Gastrocnemius medialis (tissue), 4 donors: ENCODE measurements around the gene ZDHHC11. TPM values are rescaled to one million over a fixed set of nuclear protein-coding genes. Genes with fewer than 3 reads are reported as not detected.

Experiments
- ATAC-seq, 2 donors: fragments of 150-250 bp; one replicate each; pipeline ENCODE4 v1.9.1; 2016
- DNase-seq, 2 donors: peaks; one replicate each; pipeline ENCODE4 v3.0.0-alpha.2; 2019
- H3K27ac ChIP-seq, 4 donors: fragments of 200-600 bp; sonication (generic); 1 replicate in 1 of 4; 2 replicates in 3 of 4; pipeline ENCODE4 v1.5.1; 2016 to 2018; ENCODE audit warnings: mild to moderate bottlenecking in 2 of 4, moderate library complexity in 1 of 4
- H3K27me3 ChIP-seq, 3 donors: fragments of 200-600 bp; sonication (generic) in 2 of 3; 1 replicate in 1 of 3; 2 replicates in 2 of 3; pipeline versions ENCODE4 v1.5.1 to v1.6.0; 2016 to 2019; ENCODE audit warnings: mild to moderate bottlenecking in 1 of 3, moderate library complexity in 1 of 3
- H3K36me3 ChIP-seq, 2 donors: fragments of 200-600 bp; sonication (generic) in 1 of 2; one replicate each; pipeline ENCODE4 v1.5.1; 2017 to 2018
- H3K4me1 ChIP-seq, 2 donors: fragments of 200-600 bp; sonication (generic) in 1 of 2; one replicate each; pipeline ENCODE4 v1.5.1; 2016 to 2017; ENCODE audit warnings: mild to moderate bottlenecking in 2 of 2
- H3K4me3 ChIP-seq, 4 donors: fragments of 200-600 bp; sonication (generic) in 3 of 4; 1 replicate in 1 of 4; 2 replicates in 3 of 4; pipeline ENCODE4 v1.5.1; 2016 to 2019; ENCODE audit warnings: mild to moderate bottlenecking in 2 of 4
- H3K9me3 ChIP-seq, 3 donors: fragments of 200-600 bp; sonication (generic) in 2 of 3; 1 replicate in 1 of 3; 2 replicates in 2 of 3; pipeline ENCODE4 v1.5.1; 2016 to 2019
- CTCF ChIP-seq, 5 experiments: fragments of 450-650 bp in 3 of 5; fragments of 200-600 bp in 2 of 5; sonication (generic) in 2 of 5; IDR thresholded peaks in 4 of 5; conservative IDR thresholded peaks in 1 of 5; 1 replicate in 4 of 5; 2 replicates in 1 of 5; pipeline ENCODE4 v1.5.1; 2016 to 2019; ENCODE audit warnings: antibody characterized with exemption in 5 of 5, mild to moderate bottlenecking in 3 of 5, moderate library complexity in 3 of 5
- POLR2A ChIP-seq, 2 donors: fragments of 450-650 bp; IDR thresholded peaks; one replicate each; pipeline ENCODE4 v1.6.1; 2017; ENCODE audit warnings: antibody characterized with exemption in 2 of 2, mild to moderate bottlenecking in 2 of 2, moderate library complexity in 2 of 2
- in situ Hi-C, 4 donors: fragments of 200-750 bp; cut with MboI; loops; one replicate each; pipeline versions ENCODE4 v1.15.0 to v1.8.0; 2017; ENCODE audit warnings: low sequenced_read_pairs in 4 of 4
- intact Hi-C: fragments of 100-400 bp; cut with DNase I; formaldehyde crosslinking; loops from one replicate; pipeline ENCODE4 v1.15.1; 2023; ENCODE audit warnings: low total_unique reads
- total RNA-seq, 4 donors: library from RNA; depleted of rRNA; stranded (reverse); fragments of >200 nt; gene quantifications; one replicate each; pipeline versions ENCODE4 v1.1.0 to v1.2.3, GENCODE V29; 2016

Gene ZDHHC11
- total RNA-seq, 4 donors from 2014 or later = 0.85 to 3.8 (median 2.3) TPM; not detected in 1

- Histone ChIP-seq H3K27ac (no peak overlapping the region), H3K4me1 (no peaks in the 10 kb centered on the region), H3K4me3 (no peak overlapping the region), H3K27me3 (peaks cover 29 to 40% (median 38%) of the 10 kb centered on the region in 3 donors), H3K36me3 (no peaks in the 10 kb centered on the region), H3K9me3 (no peaks in the 10 kb centered on the region)
- ATAC-seq (no peak), DNase-seq (peak in 1 of 2 donors; percentile 5)
- in situ Hi-C loops = no loop called here
- TF ChIP-seq CTCF (IDR thresholded peaks at IDR 0.05 in 4 of 5, conservative IDR thresholded peaks at IDR 0.05 in 1 of 5) = no peak
- TF ChIP-seq POLR2A (IDR thresholded peaks at IDR 0.05) = no peak
- intact Hi-C loops = no loop called here
Observed at GRCh38 chr5:852431-853401, 1.9 kb upstream of the ZDHHC11 start.

- no peak overlapping the region for H3K27ac ChIP-seq
- H3K27me3 ChIP-seq = peaks cover 29 to 40% (median 38%) of the 10 kb centered on the region in 3 donors
- no peaks in the 10 kb centered on the region for H3K9me3 ChIP-seq
- in situ Hi-C loops (no loop called here), intact Hi-C loops (no loop called here)
- H3K36me3 ChIP-seq = no peaks in the 10 kb centered on the region
- H3K4me1 ChIP-seq = no peaks in the 10 kb centered on the region
- DNase-seq = no peak
- TF ChIP-seq CTCF (IDR thresholded peaks at IDR 0.05 in 4 of 5, conservative IDR thresholded peaks at IDR 0.05 in 1 of 5) (no peak), POLR2A (IDR thresholded peaks at IDR 0.05) (no peak)
- no peak overlapping the region for H3K4me3 ChIP-seq
- ATAC-seq = no peak
Observed at GRCh38 chr5:852018-852417, 1.2 kb upstream of the ZDHHC11 start.

GRCh38 chr5:851553-851952 lies 767 bp upstream of the ZDHHC11 start:
- H3K36me3 ChIP-seq = no peaks in the 10 kb centered on the region
- peaks cover 29 to 40% (median 38%) of the 10 kb centered on the region in 3 donors for H3K27me3 ChIP-seq
- intact Hi-C loops = no loop called here
- no peak for ATAC-seq
- H3K9me3 ChIP-seq = no peaks in the 10 kb centered on the region
- H3K27ac ChIP-seq = no peak overlapping the region
- TF ChIP-seq CTCF (IDR thresholded peaks at IDR 0.05 in 4 of 5, conservative IDR thresholded peaks at IDR 0.05 in 1 of 5) (no peak), POLR2A (IDR thresholded peaks at IDR 0.05) (no peak)
- no peak overlapping the region for H3K4me3 ChIP-seq
- in situ Hi-C loops = no loop called here
- no peak for DNase-seq
- no peaks in the 10 kb centered on the region for H3K4me1 ChIP-seq

DNA sequence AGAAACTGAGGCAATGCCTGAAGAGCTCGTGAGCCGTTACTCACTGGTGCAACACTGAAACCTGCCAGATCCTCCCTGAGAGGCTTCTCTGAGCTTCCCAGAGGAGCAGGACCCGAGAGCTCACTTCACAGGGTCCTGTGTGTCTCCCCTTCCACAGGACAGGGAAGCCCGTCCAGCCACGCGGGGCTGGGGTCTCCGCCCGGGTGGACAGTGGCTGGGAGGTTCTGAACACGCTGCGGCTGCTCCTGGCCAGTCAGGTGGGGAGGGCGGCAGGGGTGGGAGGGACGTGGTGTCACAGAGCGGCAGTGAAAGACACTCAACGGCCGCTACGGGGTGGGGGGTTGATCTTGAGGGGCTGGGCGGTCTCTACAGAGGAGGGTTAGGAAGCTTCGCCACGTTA lies 290 bp upstream of the ZDHHC11 start:
- H3K27me3 ChIP-seq = peaks cover 29 to 40% (median 38%) of the 10 kb centered on the region in 3 donors
- H3K27ac ChIP-seq = no peak overlapping the region
- H3K4me3 ChIP-seq = peak overlapping the region in 1 of 4 donors; percentile 31
- H3K4me1 ChIP-seq = no peaks in the 10 kb centered on the region
- in situ Hi-C loops = no loop called here
- no peaks in the 10 kb centered on the region for H3K36me3 ChIP-seq
- ATAC-seq = no peak
- no peak for DNase-seq
- no peaks in the 10 kb centered on the region for H3K9me3 ChIP-seq
- TF ChIP-seq POLR2A (IDR thresholded peaks at IDR 0.05) = no peak
- no peak for TF ChIP-seq CTCF (IDR thresholded peaks at IDR 0.05 in 4 of 5, conservative IDR thresholded peaks at IDR 0.05 in 1 of 5)
- intact Hi-C loops = no loop called here
